GM19238 (cell line): ENCODE data around the gene SERGEF.

Experiments used
- DNase-seq: peaks from one replicate; pipeline ENCODE4 v3.0.0; 2011; ENCODE audit warnings: low spot score; ENCODE audit not compliant: insufficient read length

The SERGEF gene

GRCh38 chr11:17790453-17790852 is 222.4 kb downstream of the SERGEF start:
- DNase-seq = no peak

- DNase-seq = no peak
These were observed 224.8 kb downstream of the SERGEF start for GRCh38 chr11:17788084-17788483.

DNA sequence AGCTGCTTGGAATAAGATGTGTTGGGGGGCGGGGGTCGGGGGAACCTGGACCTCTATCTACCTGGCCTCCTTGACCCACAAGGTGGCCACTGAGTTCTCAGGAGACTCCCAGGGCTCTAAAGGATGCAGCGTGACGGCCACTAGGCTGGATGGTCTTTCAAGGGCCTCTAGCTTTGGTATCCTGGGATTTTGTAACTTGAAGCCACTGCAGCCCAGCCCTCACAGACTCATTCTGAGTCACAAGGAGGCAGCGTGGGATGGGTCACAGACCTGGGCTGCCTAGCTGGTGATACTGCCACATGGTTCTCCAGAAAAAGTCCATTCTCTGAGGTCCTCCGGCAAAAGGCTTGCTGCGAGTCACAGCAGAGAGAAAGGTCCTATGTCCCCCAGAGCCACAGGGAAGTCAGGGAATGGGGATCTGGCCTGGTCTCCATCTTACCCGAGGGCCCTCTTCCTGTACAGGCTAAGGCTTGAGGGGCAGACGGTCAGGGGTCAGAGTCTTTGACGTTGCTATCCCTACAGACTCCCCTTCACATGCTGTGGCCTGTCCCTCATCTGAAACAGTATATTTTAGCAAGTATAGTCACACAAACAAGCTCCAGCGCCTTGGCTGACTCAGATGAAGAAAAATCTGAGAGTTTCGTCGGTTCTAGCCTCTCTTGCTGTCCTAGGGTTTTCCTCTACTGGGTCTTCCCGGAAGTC is 225.9 kb downstream of the SERGEF start:
- DNase-seq = no peak

DNA sequence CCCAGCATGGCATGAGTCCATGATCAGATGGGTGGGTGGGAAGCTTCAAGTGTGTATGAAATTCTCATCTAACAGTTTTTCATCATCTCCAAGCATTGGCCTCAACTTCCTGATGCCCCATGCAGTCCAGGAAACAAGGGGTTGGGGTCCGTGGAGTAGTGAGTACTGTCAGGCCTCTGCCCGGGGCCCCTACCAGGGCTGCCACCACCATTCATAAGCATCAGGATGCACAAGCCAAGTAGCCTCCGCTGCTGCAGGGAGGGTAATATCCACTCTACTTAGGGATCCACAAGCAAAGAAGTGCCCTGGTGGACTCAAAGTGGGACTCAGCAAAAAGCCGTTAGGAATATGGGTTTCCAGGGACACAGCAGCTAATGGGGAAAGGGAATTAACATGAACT is 229.0 kb downstream of the SERGEF start:
- no peak for DNase-seq

DNA sequence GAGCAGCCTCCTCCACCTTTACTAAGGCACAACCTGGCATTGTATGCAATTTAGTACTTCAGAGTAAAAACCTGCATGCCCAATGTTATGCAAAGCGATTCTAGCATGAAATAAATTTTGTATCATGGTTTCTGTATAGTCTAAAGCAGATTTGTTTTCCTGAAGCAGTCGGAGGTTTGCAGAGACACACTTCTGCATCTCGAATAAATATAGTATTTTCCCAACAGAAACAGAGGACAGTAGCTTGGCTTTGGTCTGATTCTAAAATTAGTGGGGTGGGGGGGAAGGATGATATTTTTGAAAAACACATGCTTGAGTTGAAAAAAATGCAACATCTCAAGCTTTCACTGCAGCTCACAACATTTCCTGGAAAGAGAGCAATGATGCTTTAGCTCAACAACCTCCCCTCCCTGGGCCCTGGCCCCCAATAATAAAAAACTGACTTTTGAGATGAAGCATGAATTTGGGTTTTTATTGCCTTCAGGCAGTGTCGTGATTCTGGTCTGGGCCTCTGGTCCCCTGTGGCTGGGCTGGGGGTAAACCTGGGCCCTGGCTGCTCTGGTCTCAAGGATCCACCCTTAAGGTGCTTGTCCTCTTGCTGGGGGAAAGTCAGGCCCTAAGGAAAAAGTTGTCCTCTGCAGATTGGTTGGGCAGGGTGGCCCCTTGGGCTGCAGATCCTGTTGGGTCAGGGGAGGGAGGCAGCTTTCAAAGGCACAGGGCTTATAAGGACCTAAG is 230.1 kb downstream of the SERGEF start:
- no peak for DNase-seq

DNA sequence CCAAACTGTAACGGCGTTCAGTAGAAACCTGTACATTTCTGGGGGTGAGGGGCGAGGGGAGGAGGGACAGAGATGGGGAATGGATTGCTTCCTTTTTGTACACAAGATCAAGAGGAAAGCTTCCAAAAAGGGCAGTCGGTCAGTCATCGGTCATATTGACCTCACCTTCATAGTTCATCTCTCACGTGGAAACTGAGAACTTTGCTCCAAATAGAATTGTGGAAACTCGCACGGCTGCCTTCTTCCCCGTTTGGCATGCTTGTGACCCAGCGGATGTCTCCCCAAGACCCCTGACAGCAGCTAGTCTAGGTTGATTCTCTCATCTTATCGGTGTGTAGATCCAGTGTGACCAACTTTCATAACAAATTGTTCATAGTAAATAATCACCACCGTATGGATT is 230.7 kb downstream of the SERGEF start:
- no peak for DNase-seq

- DNase-seq = no peak
These were observed 231.2 kb downstream of the SERGEF start for GRCh38 chr11:17781626-17782025.

DNA sequence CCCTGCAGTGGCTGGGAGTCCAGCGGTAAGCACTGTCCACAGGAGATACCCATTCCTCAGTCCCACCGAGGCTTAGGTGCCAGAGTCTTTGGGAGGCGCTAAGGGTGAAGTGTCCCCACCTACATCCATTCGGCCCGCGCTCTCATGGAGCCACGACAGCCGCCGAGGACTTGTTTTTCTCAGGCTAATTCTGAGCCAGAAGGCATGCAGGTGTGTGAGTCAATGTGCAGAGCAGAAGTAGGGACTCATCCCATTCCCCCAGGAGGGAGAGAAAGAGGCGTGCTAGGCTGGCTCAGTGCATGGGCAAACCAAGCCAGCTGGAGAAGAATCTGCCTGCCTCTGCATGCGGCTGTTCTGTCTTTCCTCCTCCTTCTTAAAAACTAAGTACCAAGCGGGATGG is 231.6 kb downstream of the SERGEF start:
- no peak for DNase-seq

DNA sequence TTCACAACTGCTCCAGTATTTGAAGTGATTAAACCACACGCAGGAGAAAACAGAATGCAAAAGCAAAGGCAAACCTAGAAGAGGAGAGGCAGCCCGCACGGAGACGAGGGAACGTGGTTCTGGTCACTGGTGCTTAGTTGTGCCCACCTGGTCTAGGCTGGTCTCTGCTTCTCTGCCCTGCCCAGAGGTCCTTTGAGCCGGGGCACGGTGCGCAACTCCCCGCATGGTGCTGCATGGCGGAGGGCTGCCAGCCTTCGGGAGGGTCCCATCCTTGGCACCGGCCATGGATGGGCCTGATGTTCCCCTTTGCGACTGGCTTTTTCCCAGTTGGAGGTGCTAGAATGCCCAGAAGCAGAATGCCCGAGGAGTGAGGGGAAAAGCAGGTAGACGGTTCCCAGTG is 232.2 kb downstream of the SERGEF start:
- no peak for DNase-seq

GRCh38 chr11:17779861-17780594 is 232.8 kb downstream of the SERGEF start:
- DNase-seq = no peak

- DNase-seq = no peak
These were observed 233.6 kb downstream of the SERGEF start for GRCh38 chr11:17778956-17779860.

DNA sequence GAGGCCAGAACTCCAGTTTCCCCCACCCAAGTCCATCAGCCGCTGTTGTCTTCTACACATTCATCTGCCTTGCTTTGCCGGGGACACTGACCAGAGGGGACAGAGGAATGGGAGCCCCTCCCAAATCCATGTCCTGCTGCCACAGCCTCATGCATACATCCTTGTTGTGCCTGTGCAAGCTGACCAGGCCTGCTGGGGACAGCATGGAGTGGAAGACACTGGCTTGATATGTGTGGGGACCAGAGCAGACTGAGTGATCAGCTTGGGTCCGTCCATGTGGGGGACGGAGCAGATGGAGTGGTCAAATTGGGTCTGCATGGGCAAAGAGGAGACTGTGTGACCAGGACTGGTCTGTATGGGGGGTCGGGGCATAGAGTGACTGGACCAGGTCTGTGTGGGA is 234.5 kb downstream of the SERGEF start:
- no peak for DNase-seq

GRCh38 chr11:17777738-17778091 is 235.1 kb downstream of the SERGEF start:
- DNase-seq = no peak

DNA sequence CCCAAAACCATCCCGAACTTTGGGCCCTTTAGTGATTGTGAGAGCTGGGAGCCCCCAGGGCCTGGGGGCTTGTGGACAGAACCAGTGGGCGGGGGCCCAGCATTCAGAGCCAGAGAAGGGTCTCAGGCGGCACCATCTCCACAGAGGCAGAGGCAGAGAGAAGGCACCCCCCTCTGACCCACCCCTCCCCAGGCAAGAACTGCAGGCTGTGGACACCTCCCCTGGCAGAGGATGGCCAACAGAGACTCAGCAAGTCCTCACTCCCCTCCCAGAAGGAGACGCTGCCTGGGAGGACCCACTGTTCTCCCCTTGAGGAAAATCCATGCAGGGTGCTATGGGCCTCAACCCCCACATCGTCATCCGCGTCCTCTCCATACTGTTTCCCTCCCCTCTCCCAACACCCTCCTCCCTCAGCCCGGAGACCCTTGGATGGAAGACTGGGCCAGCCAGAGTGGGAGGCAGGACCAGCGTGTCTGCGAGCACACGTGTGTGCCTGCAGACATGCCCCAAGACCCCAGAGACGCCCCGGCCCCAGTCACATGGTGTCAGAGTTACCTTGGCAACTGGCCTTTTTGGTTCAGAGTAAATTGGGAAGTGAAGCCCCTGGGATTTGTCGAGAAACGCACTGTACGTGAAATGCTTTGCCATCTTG is 235.6 kb downstream of the SERGEF start:
- DNase-seq = no peak

DNA sequence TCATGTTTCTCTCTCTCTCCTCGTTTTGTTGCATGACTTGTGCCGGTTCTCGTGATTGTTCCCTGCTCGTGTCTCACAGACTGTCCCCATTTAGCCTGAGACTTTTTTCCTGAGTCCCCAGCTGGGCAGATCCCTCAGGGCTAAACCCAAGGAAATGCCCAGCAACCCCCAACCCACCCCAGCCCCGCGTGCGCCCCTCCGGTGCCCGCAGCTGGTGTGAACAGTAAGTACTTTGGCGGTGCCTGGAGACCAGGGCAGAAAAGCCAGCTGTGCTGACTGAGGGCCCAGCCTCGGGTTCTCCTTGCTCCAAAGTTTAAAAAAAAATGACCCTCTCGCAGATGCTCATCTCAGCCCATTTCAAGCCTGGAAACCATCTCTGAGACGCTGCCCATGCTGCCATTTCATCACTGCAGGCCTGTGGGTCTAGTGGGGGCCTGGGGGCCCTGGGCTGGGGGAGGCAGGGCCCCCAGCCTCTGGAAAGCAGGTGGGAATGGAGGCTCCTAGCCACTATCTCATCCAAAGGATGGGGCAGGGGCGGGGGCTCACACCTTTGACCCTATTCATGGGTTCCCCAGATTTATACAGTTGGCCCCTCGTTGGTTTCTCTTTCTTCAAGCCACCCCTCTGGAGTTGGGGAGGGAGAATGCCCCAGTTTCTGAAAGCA is 236.5 kb downstream of the SERGEF start:
- no peak for DNase-seq

DNA sequence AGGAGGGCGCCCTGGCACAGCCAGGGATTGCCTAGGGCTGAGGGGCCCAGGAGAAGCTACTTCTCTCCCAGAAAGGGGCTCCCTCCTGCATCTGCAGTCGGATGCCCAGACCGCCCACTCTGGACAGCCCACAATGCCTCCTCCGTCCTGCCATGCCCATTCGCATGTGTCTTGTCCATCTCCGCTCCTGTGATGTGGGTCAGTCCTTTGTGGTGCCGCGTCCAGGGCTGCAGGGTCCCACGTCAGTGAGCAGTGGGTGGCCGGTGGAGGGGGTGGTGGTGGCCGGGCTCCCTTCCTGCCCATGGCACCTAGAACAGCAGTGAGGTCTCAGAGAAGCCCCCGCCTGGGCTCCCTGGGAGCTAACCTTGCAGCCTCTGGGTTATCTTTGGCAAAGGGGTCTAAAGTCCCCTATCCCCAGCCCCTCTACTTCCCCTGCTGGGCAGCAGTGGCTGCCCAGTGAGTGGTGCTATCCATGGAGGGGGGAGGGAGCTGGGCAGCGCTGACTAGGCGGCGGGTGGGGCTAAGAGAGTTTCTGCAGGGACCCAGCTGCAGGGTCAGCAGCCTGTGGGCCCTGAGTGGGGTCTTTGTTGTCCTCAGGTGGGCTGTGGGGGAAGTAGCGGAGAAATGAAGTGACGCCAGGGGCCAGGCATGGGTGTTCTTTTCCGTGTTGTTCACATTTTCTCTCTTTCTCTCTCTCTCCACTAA is 237.2 kb downstream of the SERGEF start:
- no peak for DNase-seq

DNA sequence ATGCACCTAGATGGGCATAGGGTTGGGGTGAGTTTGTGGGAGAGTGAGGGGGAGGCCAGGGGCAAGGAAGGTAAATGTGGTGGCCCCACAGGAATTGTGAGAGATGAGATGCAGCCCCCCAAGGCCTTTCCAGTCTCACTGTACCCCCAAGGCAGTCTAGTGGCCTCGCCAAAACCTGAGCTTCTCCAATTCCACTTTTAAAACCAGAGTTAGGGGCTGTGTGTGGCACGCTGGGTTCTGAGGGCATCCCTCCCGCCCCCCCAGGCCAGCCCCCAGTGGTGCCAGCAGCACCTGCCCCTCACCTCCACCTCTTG is 237.9 kb downstream of the SERGEF start:
- no peak for DNase-seq

- no peak for DNase-seq
These were observed 238.4 kb downstream of the SERGEF start for GRCh38 chr11:17774232-17775034.

GRCh38 chr11:17773674-17774073 is 239.2 kb downstream of the SERGEF start:
- no peak for DNase-seq
